ENCODE measurements around the gene CREB5. TPM values are rescaled to one million over a fixed set of nuclear protein-coding genes. Genes with fewer than 3 reads are reported as not detected.

CREB5 gene
- total RNA-seq, 6 donors from 2014 or later = 8.3 to 34.6 (median 15.3) TPM

- H3K4me1 ChIP-seq = peaks cover 0 to 4% (median 2%) of the 10 kb centered on the region in 4 donors
- H3K27ac ChIP-seq = no peak overlapping the region
- H3K9me3 ChIP-seq = no peaks in the 10 kb centered on the region
- H3K4me3 ChIP-seq = no peak overlapping the region
- H3K27me3 ChIP-seq = no peaks in the 10 kb centered on the region
- TF ChIP-seq, protein P1, sequence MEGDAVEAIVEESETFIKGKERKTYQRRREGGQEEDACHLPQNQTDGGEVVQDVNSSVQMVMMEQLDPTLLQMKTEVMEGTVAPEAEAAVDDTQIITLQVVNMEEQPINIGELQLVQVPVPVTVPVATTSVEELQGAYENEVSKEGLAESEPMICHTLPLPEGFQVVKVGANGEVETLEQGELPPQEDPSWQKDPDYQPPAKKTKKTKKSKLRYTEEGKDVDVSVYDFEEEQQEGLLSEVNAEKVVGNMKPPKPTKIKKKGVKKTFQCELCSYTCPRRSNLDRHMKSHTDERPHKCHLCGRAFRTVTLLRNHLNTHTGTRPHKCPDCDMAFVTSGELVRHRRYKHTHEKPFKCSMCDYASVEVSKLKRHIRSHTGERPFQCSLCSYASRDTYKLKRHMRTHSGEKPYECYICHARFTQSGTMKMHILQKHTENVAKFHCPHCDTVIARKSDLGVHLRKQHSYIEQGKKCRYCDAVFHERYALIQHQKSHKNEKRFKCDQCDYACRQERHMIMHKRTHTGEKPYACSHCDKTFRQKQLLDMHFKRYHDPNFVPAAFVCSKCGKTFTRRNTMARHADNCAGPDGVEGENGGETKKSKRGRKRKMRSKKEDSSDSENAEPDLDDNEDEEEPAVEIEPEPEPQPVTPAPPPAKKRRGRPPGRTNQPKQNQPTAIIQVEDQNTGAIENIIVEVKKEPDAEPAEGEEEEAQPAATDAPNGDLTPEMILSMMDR (IDR thresholded peaks at IDR 0.05) = no peak
- TF ChIP-seq POLR2A (IDR thresholded peaks at IDR 0.05) (no peak), POLR2AphosphoS5 (IDR thresholded peaks at IDR 0.05) (no peak), EP300 (IDR thresholded peaks at IDR 0.05) (no peak)
- WGBS, 2 donors = 76 to 78% methylated on average over 10 to 12 of the region's 12 CpGs
- DNase-seq (no peak), ATAC-seq (ENCODE audit: low FRiP score in 2 of 2) (no peak)
- H3K36me3 ChIP-seq = no peaks in the 10 kb centered on the region
These were observed 118.0 kb downstream of the CREB5 start for GRCh38 chr7:28530175-28530802.

DNA sequence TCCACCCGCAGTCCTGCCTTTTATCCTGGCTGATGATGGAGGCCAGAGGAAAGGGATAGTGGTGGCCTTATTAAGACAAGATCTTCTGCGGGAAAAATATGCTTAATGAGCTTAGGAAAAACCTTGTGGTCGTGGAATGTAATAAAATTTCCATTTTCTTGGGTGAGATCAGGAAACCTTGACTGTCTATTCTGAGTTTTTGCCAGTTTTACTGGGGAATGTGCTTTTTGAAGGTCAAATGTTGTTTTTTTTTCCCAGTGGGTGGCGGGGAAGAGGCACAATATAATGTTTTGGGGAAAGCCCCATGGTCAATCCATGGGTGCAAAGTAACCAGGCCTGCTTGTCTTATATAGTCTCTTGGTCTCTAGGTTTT is 118.5 kb downstream of the CREB5 start:
- no peaks in the 10 kb centered on the region for H3K36me3 ChIP-seq
- WGBS, 2 donors = 63 to 72% methylated on average over 4 of the region's 4 CpGs
- no peak overlapping the region for H3K4me3 ChIP-seq
- H3K27me3 ChIP-seq = no peaks in the 10 kb centered on the region
- no peak for DNase-seq
- no peaks in the 10 kb centered on the region for H3K9me3 ChIP-seq
- peak in 1 of 2 donors; percentile 9 for ATAC-seq (ENCODE audit: low FRiP score in 2 of 2)
- TF ChIP-seq, protein P1 (IDR thresholded peaks at IDR 0.05) = no peak
- TF ChIP-seq POLR2A (IDR thresholded peaks at IDR 0.05) = no peak
- no peak for TF ChIP-seq EP300 (IDR thresholded peaks at IDR 0.05)
- TF ChIP-seq POLR2AphosphoS5 (IDR thresholded peaks at IDR 0.05) = no peak
- peaks cover 0 to 4% (median 2%) of the 10 kb centered on the region in 4 donors for H3K4me1 ChIP-seq
- no peak overlapping the region for H3K27ac ChIP-seq

DNA sequence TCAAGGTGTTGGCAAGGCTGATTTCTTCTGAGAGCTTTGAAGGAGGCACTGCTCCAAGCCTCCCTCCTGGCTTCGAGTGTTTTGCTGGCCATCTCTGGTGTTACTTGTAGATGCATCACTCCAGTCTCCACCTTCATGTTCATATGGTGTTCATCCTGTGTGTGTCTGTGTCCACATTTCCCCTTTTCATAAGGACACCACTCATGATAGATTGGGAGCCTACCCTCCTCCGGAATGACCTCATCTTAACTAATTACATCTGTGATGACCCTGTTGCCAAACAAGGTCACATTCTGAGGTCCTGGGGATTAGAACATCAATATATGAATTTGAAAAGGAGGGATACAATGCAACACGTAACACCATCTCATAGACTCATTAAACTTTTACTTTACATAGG is 119.0 kb downstream of the CREB5 start:
- Histone ChIP-seq H3K4me1 (peaks cover 0 to 4% (median 2%) of the 10 kb centered on the region in 4 donors), H3K4me3 (no peak overlapping the region), H3K27me3 (no peaks in the 10 kb centered on the region), H3K36me3 (no peaks in the 10 kb centered on the region), H3K27ac (no peak overlapping the region), H3K9me3 (no peaks in the 10 kb centered on the region)
- 89 to 98% methylated on average over 3 of the region's 3 CpGs for WGBS, 2 donors
- ATAC-seq (ENCODE audit: low FRiP score in 2 of 2) = no peak
- TF ChIP-seq, protein P1 (IDR thresholded peaks at IDR 0.05) = no peak
- TF ChIP-seq EP300 (IDR thresholded peaks at IDR 0.05) = no peak
- no peak for TF ChIP-seq POLR2AphosphoS5 (IDR thresholded peaks at IDR 0.05)
- TF ChIP-seq POLR2A (IDR thresholded peaks at IDR 0.05) = no peak
- DNase-seq = no peak

GRCh38 chr7:28532181-28532580 is 119.9 kb downstream of the CREB5 start:
- no peaks in the 10 kb centered on the region for H3K27me3 ChIP-seq
- ATAC-seq (ENCODE audit: low FRiP score in 2 of 2) (no peak), DNase-seq (no peak)
- no peaks in the 10 kb centered on the region for H3K36me3 ChIP-seq
- WGBS, 2 donors = 88 to 92% methylated on average over 6 to 7 of the region's 7 CpGs
- TF ChIP-seq, protein P1 (IDR thresholded peaks at IDR 0.05) = no peak
- TF ChIP-seq EP300 (IDR thresholded peaks at IDR 0.05) = no peak
- TF ChIP-seq POLR2A (IDR thresholded peaks at IDR 0.05) = no peak
- no peak for TF ChIP-seq POLR2AphosphoS5 (IDR thresholded peaks at IDR 0.05)
- no peaks in the 10 kb centered on the region for H3K9me3 ChIP-seq
- H3K27ac ChIP-seq = no peak overlapping the region
- no peak overlapping the region for H3K4me3 ChIP-seq
- peaks cover 0 to 4% (median 2%) of the 10 kb centered on the region in 4 donors for H3K4me1 ChIP-seq

DNA sequence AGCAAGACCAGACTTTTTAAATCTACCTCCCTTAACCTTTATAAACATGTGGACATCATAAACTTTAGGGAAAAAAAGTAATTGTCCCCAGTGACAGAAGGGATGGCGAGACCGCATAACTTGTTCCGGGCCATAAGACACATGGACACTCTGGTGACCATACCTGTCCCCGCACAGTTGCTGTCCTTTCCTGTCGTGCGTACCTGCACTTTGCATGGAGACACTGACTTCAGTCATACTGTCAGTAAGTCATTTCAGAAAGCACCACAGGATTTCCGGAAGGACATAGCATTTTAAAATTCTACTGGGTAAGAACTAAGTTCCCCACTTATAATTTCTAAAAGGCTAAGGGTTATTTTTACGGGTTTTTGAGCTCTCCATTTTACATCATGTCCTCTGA is 120.9 kb downstream of the CREB5 start:
- TF ChIP-seq, protein P1 (IDR thresholded peaks at IDR 0.05) = no peak
- TF ChIP-seq POLR2A (IDR thresholded peaks at IDR 0.05) = no peak
- 89 to 96% methylated on average over 8 of the region's 8 CpGs for WGBS, 2 donors
- no peak for ATAC-seq (ENCODE audit: low FRiP score in 2 of 2)

More for the DNA sequence above, 120.9 kb downstream of the CREB5 start:
- peaks cover 0 to 4% (median 2%) of the 10 kb centered on the region in 4 donors for H3K4me1 ChIP-seq
- H3K9me3 ChIP-seq = no peaks in the 10 kb centered on the region
- H3K27me3 ChIP-seq = no peaks in the 10 kb centered on the region
- H3K27ac ChIP-seq = no peak overlapping the region
- no peak overlapping the region for H3K4me3 ChIP-seq
- no peaks in the 10 kb centered on the region for H3K36me3 ChIP-seq
- DNase-seq = no peak
